Measurements from ENCODE around the gene PLPPR2. TPM values are rescaled to one million over a fixed set of nuclear protein-coding genes. Genes with fewer than 3 reads are reported as not detected.

PLPPR2 gene
- total and polyA plus RNA-seq, 2 of the 4 experiments (the other 2 are of a cell fraction), result 3.9 to 45.2 TPM

- Histone ChIP-seq H3K27me3 (ENCODE audit: control insufficient read depth, insufficient read depth, low read length) (no peaks in the 10 kb centered on the region), H3K23ac (ENCODE audit: low read depth, low read length) (no peak overlapping the region), H3K27ac (ENCODE audit: insufficient read depth, low read length) (no peak overlapping the region), H4K20me1 (ENCODE audit: insufficient read depth, low read length) (peaks cover 4% of the 10 kb centered on the region), H3K9me1 (ENCODE audit: insufficient read depth, low read length) (peaks cover 12% of the 10 kb centered on the region; the same call in 1 of the 2 replicates), H3K79me1 (ENCODE audit: low read depth in 1 of 2, low read length in 2 of 2) (0 out of 4 replicates have a peak, but pooled peaks cover 0 to 4% of the 10 kb centered on the region in 2 experiments), H4K8ac (ENCODE audit: low read depth in 2 of 2, low read length in 2 of 2) (no peak overlapping the region), H3K56ac (ENCODE audit: extremely low read depth, insufficient read depth, low read length) (no peak overlapping the region), H3K36me3 (ENCODE audit: control insufficient read depth, insufficient read depth, low read length) (peaks cover 39% of the 10 kb centered on the region), H2BK5ac (ENCODE audit: low read depth, low read length, poor library complexity, severe bottlenecking) (no peak overlapping the region), H3K4me2 (ENCODE audit: low read depth, low read length) (no peak overlapping the region), H2BK120ac (ENCODE audit: low read depth, low read length) (no peak overlapping the region), H3K4me3 (ENCODE audit: insufficient read depth, low read depth, low read length) (no peak overlapping the region), H2BK15ac (ENCODE audit: low read depth, low read length) (no peak overlapping the region), H3K4ac (ENCODE audit: low read depth, low read length) (no peak overlapping the region), H3K18ac (ENCODE audit: low read depth, low read length) (no peak overlapping the region), H3K14ac (replicated peaks; ENCODE audit: low read depth, low read length) (no peak overlapping the region), H4K5ac (ENCODE audit: low read depth, low read length) (no peak overlapping the region), H3K9ac (ENCODE audit: low read depth, low read length) (no peak overlapping the region), H3K9me3 (ENCODE audit: control insufficient read depth, insufficient read depth, low read length) (no peaks in the 10 kb centered on the region), H4K91ac (ENCODE audit: insufficient read depth, low read depth, low read length) (no peak overlapping the region), H2AK9ac (replicated peaks; ENCODE audit: low read depth, low read length, poor library complexity) (peak overlapping the region; percentile 28), H2AFZ (replicated peaks; ENCODE audit: low read length, poor library complexity) (peak overlapping the region; percentile 32), H3K4me1 (ENCODE audit: control insufficient read depth, insufficient read depth, low read length) (no peaks in the 10 kb centered on the region), H2AK5ac (ENCODE audit: low read depth, low read length) (no peak overlapping the region), H2BK20ac (ENCODE audit: low read depth, low read length) (no peak overlapping the region)
- TF ChIP-seq CEBPB (IDR thresholded peaks at IDR 0.05; ENCODE audit: low read depth, low read length) (no peak), NFE2L2 (IDR thresholded peaks at IDR 0.05; ENCODE audit: low read depth, low read length) (no peak), BHLHE40 (IDR thresholded peaks at IDR 0.05; ENCODE audit: low read depth, low read length) (no peak), RCOR1 (IDR thresholded peaks at IDR 0.05; ENCODE audit: insufficient replicate concordance, low read length) (no peak), MAZ (IDR thresholded peaks at IDR 0.05; ENCODE audit: borderline replicate concordance, low read depth, low read length) (no peak), MXI1 (IDR thresholded peaks at IDR 0.05; ENCODE audit: borderline replicate concordance, low read depth, low read length) (no peak), USF2 (IDR thresholded peaks at IDR 0.05; ENCODE audit: low read depth, low read length) (no peak), SMC3 (IDR thresholded peaks at IDR 0.05; ENCODE audit: low read depth, low read length) (no peak), FOS (IDR thresholded peaks at IDR 0.05; ENCODE audit: low read depth, low read length) (no peak), RAD21 (IDR thresholded peaks at IDR 0.05; ENCODE audit: low read length) (no peak), POLR2A (IDR thresholded peaks at IDR 0.05; ENCODE audit: low read depth, low read length) (no peak), CHD1 (IDR thresholded peaks at IDR 0.05; ENCODE audit: low read depth, low read length) (no peak), ELK1 (IDR thresholded peaks at IDR 0.05; ENCODE audit: borderline replicate concordance, low read depth, low read length) (no peak)
- intact Hi-C loops (cut with micrococcal nuclease), result no loop called here
- DNase-seq (no peak), ATAC-seq (ENCODE audit: low read depth) (no peak)
- in situ Hi-C loops (cut with MboI; ENCODE audit: low sequenced_read_pairs), result no loop called here
- ChIA-PET CTCF (no interaction called here), POLR2A (ENCODE audit: unreplicated experiment) (interaction anchor here (0.8 kb wide), 1 partner anchor 44 kb away, joined by 3 read pairs; no protein-coding TSS in a partner anchor)
- dilution Hi-C loops (cut with HindIII; ENCODE audit: low sequenced_read_pairs, unreplicated experiment), result no loop called here
- 73% methylated on average over 25 of the region's 35 CpGs; no CpG with 5 or more reads in 1 of the 2 experiments for WGBS, 2 experiments (ENCODE audit: extremely low coverage in 2 of 2, insufficient read length in 1 of 2)
- no TSS peak for BruUV-seq (replicated peaks)
Observed at GRCh38 chr19:11361771-11362731, 6.8 kb downstream of the PLPPR2 start.
